ENCODE measurements around the gene ERBB2.

The ERBB2 gene

GRCh38 chr17:39750131-39751015 lies 50.5 kb downstream of the ERBB2 start:
- DNase-seq, result no peak

GRCh38 chr17:39751016-39751543 lies 51.2 kb downstream of the ERBB2 start:
- DNase-seq, result no peak

DNA sequence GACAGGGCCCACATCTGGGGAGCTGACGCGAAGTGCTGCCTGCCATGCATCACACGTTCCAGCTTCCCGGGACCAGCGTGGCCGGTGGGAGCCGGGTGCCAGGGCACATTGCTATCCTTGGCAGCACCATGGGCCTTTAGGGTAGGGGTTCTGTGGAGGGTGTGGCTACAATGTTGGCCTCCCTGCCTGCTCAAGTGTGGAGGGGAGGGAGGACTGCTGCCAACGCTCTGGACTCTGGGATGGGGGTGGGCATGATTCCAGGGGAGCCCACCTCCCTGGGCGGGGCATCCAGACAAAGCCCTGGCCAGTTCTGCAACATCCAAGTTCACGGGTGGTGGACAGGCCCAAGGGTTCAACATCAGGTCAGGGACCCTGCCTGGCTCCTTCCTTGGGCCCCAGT lies 51.8 kb downstream of the ERBB2 start:
- DNase-seq, result no peak

DNA sequence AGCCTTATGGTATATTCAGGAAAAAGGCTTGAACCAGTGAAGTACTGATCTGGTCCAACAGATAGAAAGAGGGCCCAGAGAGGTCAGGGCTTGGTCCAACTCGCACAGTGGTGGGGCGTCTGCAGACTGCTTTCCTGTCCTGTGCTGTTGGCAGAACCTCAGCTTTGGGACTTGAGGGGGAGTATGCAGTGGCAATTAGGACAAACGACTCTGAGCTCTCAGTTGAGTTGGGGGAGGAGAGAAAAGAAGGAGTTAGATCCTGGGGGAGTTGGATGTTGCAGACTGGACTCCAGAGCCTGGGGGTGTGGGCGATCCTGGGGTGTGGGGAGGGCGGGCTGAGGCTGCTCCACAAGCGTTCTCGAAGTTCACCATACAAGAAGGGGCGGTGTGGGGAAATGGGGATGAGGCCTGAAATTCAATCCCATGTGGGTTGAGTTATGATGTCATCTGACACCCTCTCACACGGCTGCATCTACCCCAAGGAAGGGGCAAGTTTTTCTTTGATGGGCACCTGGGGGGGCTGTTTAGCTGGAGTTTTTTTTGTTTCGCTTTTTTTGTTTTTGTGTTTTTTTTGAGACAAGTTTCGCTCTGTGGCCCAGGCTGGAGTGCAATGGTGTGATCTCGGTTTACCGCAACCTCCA lies 52.5 kb downstream of the ERBB2 start:
- DNase-seq, result no peak

DNA sequence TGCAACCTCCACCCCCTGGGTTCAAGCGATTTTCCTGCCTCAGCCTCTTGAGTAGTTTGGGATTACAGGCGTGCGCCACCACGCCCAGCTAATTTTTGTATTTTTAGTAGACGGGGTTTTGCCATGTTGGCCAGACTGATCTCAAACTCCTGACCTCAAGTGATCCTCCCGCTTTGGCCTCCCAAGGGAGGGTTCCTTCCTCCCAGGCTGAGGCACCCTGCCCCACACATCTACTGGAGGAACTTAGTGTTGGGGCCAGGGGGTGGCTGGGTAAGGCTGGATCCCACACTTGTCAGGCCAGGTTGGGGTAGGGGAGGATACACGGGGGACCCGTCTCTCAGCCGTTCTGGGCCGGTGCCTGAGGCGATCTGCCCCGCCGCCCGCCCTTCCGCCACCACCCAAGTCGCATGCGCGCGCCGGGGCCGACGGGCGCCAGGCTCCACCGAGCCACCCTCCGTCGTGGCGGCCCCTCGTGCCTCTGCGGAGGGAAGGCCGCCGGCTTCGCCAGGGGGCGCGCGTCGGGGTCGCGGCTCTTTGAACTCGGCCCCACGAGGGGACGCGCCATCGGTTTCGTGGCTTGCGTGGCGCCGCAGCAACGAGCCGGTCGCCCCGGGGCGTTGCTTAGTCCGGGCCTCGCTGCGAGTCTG lies 53.8 kb downstream of the ERBB2 start:
- DNase-seq, result no peak

DNA sequence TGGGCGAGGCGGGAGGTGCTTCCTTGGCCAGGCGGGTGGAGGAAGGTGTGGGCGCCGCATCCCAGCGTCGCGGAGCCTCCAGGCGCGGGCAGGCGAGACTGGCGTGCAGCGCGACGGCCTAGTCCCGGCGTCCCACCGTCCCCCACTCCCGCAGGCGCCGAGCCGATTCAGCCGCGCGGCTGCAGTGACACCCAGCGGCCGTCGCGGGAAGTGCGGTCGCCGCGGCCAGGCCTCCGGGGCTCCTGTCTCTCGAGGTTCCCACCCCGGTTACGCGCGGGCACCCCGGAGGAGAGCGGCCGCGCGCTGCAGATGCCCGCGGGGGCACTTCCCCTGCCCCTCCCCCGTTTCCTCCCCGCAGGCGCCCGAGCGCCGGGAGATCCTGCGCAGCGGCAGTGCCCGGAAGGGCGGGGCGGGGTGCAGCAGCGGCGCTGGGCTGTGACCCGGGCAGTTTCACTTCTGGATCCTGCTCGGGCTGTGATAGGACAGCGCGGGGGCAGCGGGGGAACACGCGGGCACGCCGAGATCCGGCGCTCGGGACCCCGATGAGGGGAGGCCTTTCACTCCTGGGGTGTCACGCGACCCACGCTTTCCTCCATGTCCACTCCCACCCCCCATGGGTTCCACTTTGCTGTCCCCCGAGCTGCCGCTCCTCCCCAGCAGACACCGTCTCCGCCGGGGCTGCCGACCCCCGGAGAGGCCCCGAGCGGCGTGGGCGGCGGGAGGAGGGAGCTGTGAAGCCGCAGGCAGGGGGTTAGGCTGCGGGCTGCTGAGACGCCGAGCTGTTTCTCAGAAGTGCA lies 54.5 kb downstream of the ERBB2 start:
- peak; percentile 98 for DNase-seq

DNA sequence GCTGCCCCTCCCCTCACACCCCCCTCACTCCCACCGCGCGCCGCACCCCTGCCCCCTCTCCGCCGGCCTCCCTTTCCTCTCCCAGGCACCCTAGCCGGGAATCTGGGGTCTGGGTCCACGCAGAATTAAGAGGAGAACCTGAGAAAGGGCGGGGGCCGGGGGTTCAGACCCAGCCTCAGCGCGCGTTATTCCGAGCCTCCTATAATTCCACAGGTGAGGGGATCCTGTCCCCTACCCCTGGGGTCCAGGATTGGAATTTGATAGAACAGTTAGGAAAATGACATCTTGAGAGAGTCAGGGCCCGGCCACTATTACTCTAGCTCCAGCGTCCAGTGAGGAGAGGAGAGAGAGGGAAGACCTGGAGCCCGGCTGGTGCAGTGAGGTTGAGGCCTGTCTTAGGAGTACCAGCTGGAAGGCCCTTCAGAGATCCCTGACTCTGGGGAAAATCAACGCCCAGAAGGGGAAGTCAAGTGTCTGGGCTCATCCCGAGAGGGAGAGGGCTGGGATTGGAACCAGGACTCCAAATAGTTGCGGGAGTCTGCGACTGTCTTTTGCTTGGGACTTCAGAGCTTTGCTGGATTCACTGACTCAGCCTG lies 55.2 kb downstream of the ERBB2 start:
- no peak for DNase-seq

DNA sequence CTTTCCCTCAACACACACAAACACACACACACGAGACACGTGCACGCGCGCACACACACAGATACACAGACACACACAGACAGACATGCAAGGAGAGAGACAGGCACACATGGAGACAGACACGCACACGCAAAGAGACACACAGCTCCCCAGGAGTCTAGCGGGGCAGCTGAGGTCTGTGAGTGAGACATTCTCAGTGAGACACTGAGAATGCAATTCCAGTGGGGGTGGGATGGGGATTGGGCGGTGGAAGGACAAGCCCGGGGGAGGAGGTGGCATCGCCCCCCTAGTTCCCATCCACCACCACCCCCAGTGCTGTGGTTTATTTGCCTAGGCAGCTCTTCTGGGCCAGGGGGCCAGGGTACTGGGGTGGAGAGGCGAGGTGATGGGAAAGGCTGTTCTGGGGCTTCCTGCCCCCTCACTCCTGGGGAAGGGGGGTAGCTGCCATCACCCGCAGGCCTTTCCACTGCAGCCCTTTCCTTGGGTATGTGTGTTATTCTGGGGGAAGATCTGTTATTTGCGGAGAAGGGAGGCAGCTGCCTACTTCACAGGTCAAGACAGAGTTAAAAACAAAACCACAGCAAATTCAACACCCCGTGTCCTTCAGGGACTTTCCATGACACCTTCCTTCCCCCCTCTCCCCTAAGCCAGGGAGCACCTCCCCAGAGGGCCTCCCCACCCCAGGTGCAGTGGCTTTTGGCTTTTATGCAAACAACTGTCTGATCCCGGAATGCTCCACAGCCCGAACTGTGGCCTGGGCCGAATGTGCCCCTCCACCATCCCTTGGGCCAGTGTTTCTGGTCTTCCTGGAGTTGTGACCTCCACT lies 55.9 kb downstream of the ERBB2 start:
- DNase-seq, result peak; percentile 86

- no peak for DNase-seq
Measured at GRCh38 chr17:39756380-39757079, 56.7 kb downstream of the ERBB2 start.

GRCh38 chr17:39757176-39757662 lies 57.4 kb downstream of the ERBB2 start:
- DNase-seq, result no peak

DNA sequence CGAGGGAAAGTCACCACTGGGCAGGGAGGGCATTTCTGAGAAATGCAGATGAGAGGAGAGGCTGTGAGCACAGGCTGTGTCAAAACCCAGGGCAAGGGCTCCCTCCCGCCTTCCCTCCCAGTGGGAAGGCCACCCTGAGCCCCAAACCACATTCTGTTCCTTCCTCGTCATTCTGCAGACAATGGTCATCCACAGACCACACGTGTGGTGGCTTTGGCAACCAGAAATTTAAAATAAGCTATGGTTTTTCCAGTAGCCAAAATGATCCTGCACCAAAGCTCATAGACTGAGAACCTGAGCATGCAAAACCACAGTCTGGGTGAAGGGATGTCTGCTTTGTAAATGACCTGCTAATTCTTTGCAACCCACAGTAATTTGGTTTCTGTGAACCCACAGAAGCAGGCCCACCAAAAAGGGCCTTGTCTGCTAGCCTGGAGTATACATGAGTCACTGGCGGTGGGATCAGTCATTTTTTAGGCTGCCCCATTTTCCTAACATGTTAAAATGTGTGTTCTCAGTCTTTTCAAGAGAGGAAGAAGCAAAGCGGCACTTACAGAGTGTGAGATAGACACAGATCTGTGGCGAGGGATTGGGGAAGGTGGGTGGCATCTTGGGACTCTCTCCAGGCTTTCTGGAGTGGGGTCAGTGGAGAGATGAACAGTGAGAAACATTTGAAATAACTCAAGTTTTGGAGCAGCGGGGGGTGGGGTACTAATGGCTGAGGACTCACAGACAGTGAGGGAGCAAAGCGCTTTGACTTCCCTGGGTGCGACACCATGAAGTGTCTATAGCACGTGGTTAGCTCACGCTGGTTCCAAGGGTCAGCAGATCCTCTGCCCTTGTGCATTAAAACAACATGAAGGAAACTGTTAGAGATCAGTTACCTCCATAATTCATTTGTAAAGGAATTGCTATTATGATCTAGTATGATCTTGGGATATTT lies 58.3 kb downstream of the ERBB2 start:
- peak; percentile 85 for DNase-seq

GRCh38 chr17:39759204-39759603 lies 59.3 kb downstream of the ERBB2 start:
- DNase-seq, result no peak

DNA sequence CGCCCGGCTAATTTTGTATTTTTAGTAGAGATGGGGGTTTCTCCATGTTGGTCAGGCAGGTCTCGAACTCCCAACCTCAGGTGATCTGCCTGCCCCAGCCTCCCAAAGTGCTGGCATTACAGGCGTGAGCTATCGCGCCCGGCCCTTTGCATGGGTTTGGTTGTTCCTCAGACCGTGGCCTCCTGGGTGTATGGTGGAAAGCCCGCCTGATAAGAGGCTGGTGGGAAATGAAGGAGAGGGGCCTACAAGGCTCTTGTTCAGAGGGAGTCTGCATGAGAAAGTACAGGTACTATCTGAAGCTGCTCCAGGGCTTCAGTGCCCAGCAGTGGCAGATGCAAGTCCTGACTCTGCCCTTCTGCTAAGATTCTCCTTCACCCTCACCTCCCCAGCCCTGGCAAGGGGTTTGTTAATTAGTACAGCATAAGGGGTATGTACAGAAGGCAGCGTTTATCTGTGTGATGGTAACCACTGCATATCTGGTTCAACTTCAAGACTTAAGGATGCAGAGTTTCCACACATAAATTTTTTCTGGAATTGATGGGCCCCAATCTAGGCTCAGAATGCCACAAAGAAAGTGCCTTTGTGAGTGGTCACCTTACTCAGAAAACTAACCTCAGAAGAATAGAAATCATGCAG lies 62.1 kb downstream of the ERBB2 start:
- no peak for DNase-seq

GRCh38 chr17:39763051-39763820 lies 63.4 kb downstream of the ERBB2 start:
- peak; percentile 11 for DNase-seq

GRCh38 chr17:39764171-39764570 lies 64.3 kb downstream of the ERBB2 start:
- DNase-seq, result peak; percentile 44

GRCh38 chr17:39765175-39765574 lies 65.3 kb downstream of the ERBB2 start:
- DNase-seq, result peak; percentile 26

DNA sequence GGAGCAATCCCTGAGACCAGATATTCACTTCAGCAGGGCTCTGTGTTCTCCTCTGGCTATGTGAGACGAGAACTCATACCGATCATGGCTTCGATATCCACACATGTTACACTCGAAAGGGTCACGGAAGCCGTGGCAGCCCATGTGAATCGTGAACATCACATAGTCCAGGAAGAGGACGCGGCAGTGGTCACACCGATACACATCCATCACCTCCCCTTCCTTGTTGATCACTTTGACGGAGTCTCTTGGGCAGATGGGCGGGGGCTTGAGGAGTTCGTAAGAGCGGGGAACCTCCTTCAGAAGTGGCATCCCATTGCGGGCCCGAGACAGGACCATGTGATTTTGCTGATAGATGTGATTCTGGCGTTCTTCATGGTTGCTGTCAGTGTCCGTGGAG lies 65.9 kb downstream of the ERBB2 start:
- peak; percentile 55 for DNase-seq

DNA sequence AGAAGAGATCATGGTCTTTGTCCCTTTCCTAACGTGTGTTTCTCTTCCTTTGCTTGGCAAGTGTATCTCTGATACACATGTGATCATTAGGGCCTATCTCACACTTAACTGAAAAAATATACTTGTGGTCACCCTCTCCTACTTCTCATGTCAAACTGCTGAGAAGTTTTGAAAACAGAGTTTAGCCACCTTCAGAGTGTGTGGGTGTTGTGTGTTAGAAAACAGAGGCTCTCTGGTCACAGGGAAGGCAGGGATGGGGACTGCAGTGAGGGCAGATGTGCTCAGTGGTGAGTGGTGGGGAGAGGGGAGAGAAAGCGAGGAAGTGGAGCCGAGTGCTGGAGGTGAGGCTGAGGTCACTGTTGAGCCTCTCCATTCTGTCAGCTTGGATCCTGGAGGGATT lies 67.3 kb downstream of the ERBB2 start:
- DNase-seq, result peak; percentile 70
